ENCODE data around the gene TF.

The TF gene

GRCh38 chr3:133838296-133838789 lies 92.2 kb downstream of the TF start:
- DNase-seq, result no peak

DNA sequence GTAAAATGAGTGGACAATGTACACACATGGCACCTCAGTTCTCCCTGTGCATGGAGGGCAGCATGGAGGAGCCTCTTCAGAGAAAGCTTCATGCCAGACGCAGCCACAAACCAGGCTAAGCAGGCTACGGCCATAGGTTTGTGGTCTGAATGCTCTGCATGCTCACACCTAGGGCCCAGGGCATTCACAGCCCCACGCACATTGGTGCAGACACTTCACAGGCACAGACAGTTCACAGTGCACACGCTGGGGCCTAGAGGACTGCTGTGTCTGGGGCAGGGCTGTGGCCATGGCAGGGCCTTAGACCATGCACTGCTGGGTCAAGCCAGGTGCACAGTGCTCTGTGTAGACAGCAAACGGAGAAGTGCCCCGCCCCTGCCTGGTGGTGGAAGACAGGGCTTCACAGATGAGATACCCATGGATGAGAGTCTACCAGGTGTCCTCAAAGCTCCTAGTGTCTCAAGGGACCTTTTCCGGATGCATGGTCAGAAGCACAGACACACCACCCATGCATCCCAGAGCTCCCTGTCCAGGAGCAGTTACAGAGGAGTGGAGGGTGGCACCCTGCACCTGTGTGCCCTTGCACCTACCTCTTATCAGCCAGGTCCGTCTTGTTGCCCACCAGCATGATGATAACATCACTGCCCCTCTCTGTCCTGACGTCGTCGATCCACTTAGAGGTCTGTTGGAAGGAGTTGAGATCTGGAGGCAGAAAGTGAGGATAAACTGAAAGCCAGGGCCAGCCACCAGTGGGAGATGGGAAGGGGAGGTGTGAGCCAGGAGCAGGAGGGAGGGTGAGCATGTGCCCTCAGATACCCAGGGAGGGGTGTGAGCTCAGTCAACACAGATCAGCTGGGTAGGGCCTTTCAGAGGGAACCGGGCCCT lies 93.0 kb downstream of the TF start:
- no peak for DNase-seq

GRCh38 chr3:133840055-133840737 lies 94.0 kb downstream of the TF start:
- no peak for DNase-seq

DNA sequence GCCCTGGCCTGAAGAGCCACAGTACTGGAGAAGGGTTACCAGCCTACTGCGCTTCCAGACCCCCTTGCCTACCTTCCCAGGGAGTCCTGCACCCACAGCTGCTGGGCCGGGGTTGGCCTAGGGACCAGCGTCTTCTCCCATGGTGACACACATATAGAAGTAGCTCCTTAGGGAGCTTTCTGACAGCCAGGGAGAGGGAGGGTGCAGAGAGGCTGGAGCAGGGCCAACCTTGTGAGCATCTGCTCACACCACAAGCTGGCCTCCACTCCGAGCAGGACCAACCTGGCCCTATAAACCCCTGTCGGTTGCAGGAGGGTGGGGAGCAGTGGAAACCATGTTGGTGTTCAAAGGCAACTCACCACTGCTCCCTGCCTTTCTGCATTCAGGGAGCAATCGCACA lies 94.6 kb downstream of the TF start:
- DNase-seq, result no peak

GRCh38 chr3:133841196-133841595 lies 95.0 kb downstream of the TF start:
- no peak for DNase-seq

- DNase-seq, result no peak
Measured at GRCh38 chr3:133842158-133842557, 96.0 kb downstream of the TF start.

DNA sequence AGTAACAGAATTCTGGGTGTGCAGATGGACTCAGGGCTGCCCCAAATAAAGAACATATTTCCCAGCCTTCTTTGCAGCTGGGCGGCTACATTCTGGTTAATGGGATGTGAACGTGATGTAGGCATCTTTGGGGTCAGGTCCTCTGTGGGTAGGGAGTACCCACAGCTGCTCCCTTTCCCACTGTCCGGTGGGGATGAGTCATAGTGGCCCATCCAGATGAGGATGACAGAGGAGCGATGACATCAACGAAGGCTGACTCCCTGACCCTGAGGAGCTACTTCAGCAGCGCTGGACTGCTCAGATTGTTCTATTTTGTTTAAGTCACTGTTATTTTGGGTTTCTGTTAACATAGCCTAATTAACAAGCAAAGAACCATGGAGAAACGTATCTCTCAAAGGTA lies 97.4 kb downstream of the TF start:
- no peak for DNase-seq

- no peak for DNase-seq
Measured at GRCh38 chr3:133845127-133845526, 98.9 kb downstream of the TF start.

All from hematopoietic multipotent progenitor cell treated with erythropoietin and hydrocortisone succinate and interleukin-3 and kit ligand, for 6 days (in vitro differentiated cells).